Omental fat pad (tissue), 4 donors: Measurements from ENCODE around the gene UGT1A5. TPM values are rescaled to one million over a fixed set of nuclear protein-coding genes. Genes with fewer than 3 reads are reported as not detected.

Experiments used
- ATAC-seq: fragments of 150-250 bp; one replicate; pipeline ENCODE4 v1.9.1; 2016; ENCODE audit warnings: mild to moderate bottlenecking, moderate library complexity; ENCODE audit not compliant: low FRiP score
- DNase-seq: peaks from one replicate; pipeline ENCODE4 v3.0.0-alpha.2; 2019; ENCODE audit warnings: low spot score
- total RNA-seq, 4 donors: library from RNA; depleted of rRNA; stranded (reverse); fragments of >200 nt; gene quantifications; one replicate each; pipeline ENCODE4 v1.1.0, GENCODE V29; 2016
- TF ChIP-seq, protein P1 (sequence below), 3 donors: fragments of 450-650 bp; IDR thresholded peaks; one replicate each; pipeline ENCODE4 v1.5.1; 2016 to 2017; ENCODE audit warnings: antibody characterized with exemption in 3 of 3, mild to moderate bottlenecking in 3 of 3, moderate library complexity in 2 of 3

UGT1A5 gene
- total RNA-seq, 4 donors from 2014 or later = not detected

DNA sequence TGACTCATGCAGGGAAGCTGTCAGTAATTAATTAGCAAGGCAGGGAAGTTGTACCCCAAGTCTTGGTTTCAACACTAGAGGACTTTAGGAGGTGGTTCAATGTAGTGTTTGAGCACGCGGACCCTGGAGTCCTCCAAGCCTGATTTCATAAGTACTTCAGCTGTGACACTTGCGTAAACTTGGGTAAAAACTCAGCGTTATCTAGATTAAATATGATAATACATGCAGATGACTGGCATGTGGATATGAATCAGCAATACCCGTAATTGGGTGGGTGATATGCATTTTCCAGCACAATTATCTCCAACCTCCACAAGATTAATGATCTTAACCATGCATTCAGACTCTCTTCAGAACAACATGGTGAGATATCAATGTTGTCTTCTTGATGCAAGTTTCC lies 25.8 kb upstream of the UGT1A5 start:
- TF ChIP-seq, protein P1, sequence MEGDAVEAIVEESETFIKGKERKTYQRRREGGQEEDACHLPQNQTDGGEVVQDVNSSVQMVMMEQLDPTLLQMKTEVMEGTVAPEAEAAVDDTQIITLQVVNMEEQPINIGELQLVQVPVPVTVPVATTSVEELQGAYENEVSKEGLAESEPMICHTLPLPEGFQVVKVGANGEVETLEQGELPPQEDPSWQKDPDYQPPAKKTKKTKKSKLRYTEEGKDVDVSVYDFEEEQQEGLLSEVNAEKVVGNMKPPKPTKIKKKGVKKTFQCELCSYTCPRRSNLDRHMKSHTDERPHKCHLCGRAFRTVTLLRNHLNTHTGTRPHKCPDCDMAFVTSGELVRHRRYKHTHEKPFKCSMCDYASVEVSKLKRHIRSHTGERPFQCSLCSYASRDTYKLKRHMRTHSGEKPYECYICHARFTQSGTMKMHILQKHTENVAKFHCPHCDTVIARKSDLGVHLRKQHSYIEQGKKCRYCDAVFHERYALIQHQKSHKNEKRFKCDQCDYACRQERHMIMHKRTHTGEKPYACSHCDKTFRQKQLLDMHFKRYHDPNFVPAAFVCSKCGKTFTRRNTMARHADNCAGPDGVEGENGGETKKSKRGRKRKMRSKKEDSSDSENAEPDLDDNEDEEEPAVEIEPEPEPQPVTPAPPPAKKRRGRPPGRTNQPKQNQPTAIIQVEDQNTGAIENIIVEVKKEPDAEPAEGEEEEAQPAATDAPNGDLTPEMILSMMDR (IDR thresholded peaks at IDR 0.05) = no peak
- ATAC-seq = no peak

DNA sequence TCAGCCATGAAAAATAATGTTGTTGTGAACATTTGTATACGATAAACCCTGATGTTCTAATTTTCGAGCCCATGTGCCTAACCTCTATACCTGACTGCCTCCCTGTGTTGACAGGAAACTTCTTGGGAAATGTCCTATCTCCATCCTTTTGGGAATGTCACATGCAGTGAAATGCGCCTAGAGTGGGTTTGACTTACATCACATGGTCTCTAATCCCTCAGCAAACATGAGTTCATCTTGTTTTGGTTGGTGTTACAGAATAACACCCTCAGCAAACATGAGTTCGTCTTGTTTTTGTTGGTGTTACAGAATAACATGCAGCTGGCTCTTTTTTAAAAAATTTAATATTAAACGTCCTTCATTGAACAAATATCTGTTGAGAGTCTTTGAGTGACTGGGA lies 24.4 kb upstream of the UGT1A5 start:
- no peak for DNase-seq
- TF ChIP-seq, protein P1 (IDR thresholded peaks at IDR 0.05) = no peak
- ATAC-seq = no peak

More for the DNA sequence above, 25.8 kb upstream of the UGT1A5 start:
- no peak for DNase-seq

DNA sequence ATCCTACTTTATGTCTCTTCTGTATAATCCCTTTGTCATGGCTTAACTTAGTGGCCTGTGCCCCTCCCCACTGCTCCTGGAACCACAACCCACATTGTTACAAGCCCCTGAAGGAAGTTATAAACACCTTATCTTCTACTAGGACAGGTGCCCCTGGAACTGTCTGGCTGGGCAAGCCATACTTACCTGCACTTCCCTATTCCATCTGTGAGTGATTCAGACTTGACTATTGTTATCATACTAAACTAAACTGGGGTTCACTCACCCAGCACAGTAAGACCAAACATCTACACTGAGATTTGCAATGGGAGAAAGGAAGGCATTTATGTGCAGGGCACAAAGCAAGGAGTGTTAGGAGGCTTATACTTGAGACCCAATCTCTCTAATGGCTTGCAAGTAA lies 23.7 kb upstream of the UGT1A5 start:
- no peak for ATAC-seq
- no peak for DNase-seq
- TF ChIP-seq, protein P1 (IDR thresholded peaks at IDR 0.05) = no peak

DNA sequence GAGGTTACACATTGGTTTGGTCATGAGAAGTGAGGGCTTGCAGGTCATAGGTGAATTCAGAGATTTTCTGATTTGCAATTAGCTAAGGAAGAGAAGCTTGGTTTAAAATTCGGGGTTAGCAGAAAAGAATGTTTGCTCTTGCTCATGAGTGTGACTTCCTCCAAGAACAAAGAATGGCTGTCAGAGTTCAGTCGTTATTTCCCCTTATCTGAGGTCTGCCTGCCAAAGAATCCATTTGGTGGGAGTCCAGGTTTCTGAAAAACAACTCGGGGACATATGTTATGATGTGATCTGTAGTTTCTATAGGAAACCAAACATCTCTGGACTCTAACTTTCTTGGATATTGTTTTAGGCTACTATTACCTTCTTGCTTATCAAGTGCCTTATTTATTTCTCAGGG lies 23.2 kb upstream of the UGT1A5 start:
- DNase-seq = no peak
- TF ChIP-seq, protein P1 (IDR thresholded peaks at IDR 0.05) = no peak
- no peak for ATAC-seq

DNA sequence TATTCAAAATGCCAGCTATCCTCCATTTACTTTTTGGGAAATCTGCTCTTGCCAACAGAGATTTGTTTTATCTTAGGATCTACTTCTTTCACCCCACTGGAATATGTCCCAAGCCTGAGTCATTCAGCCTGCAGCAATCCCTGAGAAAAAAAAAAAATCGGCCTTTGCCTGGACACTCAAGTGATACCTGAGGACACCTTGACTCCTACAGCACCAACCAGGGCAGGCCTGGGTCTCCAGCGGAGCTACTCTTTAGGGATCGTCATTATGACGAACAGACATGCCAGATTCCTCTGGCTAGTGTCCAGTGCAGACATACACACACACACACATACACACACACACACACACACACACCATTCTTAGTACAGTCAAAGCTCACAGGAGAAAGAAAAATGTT lies 22.3 kb upstream of the UGT1A5 start:
- DNase-seq = no peak
- no peak for ATAC-seq
- TF ChIP-seq, protein P1 (IDR thresholded peaks at IDR 0.05) = no peak

DNA sequence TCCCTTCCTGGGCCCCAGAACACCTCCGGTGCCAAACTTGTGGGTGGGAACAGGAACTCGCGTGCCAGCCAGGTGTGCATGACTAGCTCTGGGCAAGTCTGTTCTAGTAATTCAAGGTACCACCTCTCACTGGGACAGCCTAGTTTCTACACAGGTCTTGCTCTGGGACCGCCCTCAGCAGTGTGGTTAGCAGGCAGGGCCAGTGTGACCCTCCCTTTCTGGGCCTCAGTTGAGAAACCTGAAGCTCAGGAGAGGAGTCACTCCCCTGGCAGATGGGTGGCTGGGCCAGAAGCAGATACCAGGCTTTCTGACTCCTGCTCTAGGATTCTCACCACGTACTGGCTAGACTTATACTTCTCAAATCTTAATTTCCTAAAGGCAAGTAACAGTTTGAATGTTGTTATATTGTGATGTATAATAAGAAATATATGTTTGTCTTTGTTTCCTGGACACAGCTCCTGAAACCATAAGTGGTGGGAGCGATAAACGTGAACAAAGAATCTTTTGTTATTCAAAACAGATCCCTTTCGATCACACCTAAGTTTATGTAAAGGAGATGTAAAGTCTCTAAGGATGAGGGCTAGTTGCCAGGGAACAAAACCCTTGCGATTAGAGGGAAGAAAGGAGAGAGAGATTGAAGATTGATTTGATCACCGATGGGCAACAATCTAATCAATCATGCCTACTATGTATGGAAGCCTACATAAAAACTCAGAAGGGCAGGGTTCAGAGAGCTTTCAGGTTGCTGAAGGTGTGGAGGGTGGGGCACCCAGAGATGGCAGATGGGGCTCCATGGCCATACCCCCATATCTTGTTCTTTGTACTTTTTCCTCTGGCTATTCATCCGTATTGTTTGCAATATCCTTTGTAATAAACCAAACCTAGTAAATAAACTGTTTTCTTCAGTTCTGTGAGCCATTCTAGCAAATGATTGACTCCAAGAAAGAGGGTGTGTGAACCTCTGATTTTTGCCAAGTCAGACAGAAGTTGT lies 21.0 kb upstream of the UGT1A5 start:
- ATAC-seq (no peak), DNase-seq (no peak)
- TF ChIP-seq, protein P1 (IDR thresholded peaks at IDR 0.05) = no peak

DNA sequence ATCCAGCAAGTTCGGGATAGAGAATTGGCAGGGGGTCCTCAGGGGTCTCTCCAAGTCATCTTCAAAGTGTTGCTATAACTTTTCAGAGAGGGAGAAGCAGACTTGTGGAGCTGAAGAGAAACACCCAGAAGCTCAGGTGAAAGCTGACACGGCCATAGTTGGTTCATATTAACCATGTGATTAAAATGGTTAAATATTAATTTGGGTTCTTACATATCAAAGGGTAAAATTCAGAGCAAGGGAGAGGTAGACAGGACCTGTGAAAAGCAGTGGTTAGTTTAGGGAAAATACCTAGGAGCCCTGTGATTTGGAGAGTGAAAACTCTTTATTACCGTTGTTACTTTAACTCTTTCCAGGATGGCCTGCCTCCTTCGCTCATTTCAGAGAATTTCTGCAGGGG lies 20.1 kb upstream of the UGT1A5 start, which contains the start of gene UGT1A6:
UGT1A6 (plus strand) TSS at position 243 of the 400 bp plus-strand sequence; CDS start at position 358, 115 bp downstream.
- TF ChIP-seq, protein P1 (IDR thresholded peaks at IDR 0.05) = no peak
- ATAC-seq (no peak), DNase-seq (no peak)
